Mucosa of descending colon (tissue), 3 donors: ENCODE measurements around the gene ZNF627. TPM values are rescaled to one million over a fixed set of nuclear protein-coding genes. Genes with fewer than 3 reads are reported as not detected.

Experiments
- ATAC-seq: fragments of 200-7000 bp; cut with Tn5 transposase; one replicate; pipeline ENCODE4 v1.9.1; 2020; ENCODE audit warnings: mild to moderate bottlenecking, moderate library complexity
- DNase-seq, 3 donors: peaks; one replicate each; pipeline ENCODE4 v3.0.0-alpha.2; 2020
- H3K36me3 ChIP-seq: fragments of 200-600 bp; one replicate; pipeline ENCODE4 v1.8.0; 2021; ENCODE audit warnings: low read depth, mild to moderate bottlenecking
- H3K4me1 ChIP-seq: fragments of 200-600 bp; one replicate; pipeline ENCODE4 v1.8.0; 2021; ENCODE audit warnings: low read depth, mild to moderate bottlenecking
- H3K4me3 ChIP-seq: fragments of 200-600 bp; one replicate; pipeline ENCODE4 v1.8.0; 2021; ENCODE audit warnings: mild to moderate bottlenecking
- H3K9me3 ChIP-seq: fragments of 200-600 bp; one replicate; pipeline ENCODE4 v1.8.0; 2021; ENCODE audit warnings: mild to moderate bottlenecking
- intact Hi-C, 2 donors: fragments of 100-400 bp; cut with DNase I in 1 of 2; cut with micrococcal nuclease in 1 of 2; formaldehyde crosslinking; loops; one replicate each; pipeline versions ENCODE4 v1.11.0 to v1.11.1; 2022; cut with DNase I, micrococcal nuclease
- total RNA-seq, 3 donors: library from RNA; stranded (reverse); fragmentation: NEBNext Ultra II Directional in 2 of 3; extraction: Animal tissue kit (Norgen Biotek cat#: 25700) in 2 of 3; gene quantifications; one replicate each; pipeline versions ENCODE4 v1.2.1 to v1.2.4, GENCODE V29; 2021 to 2023
- TF ChIP-seq, protein P1 (sequence below): fragments of 200-600 bp; IDR thresholded peaks from one replicate; pipeline ENCODE4 v1.8.0; 2022; ENCODE audit warnings: antibody characterized with exemption, mild to moderate bottlenecking
- donor health status: DM: no; HTN: no; CAD: no; lungs with moderate emphysema.
- donor health status: DM: no; HTN: no; CAD: no.
- donor health status: DM: no; HTN: yes; CAD: no.

ZNF627 gene
- total RNA-seq, 3 donors from 2014 or later: 8.7 to 10.9 (median 10.5) TPM

- Histone ChIP-seq H3K9me3 (no peaks in the 10 kb centered on the region), H3K36me3 (no peaks in the 10 kb centered on the region), H3K4me1 (peaks cover 2% of the 10 kb centered on the region), H3K4me3 (no peak overlapping the region)
- DNase-seq (peak; percentile 72 to 81 (median 75)), ATAC-seq (peak; percentile 76)
- intact Hi-C loops: loop anchor here in 1 of 2 donors (10.0 kb wide), 1 partner anchor 84 kb away; no protein-coding TSS in a partner anchor
- TF ChIP-seq, protein P1, sequence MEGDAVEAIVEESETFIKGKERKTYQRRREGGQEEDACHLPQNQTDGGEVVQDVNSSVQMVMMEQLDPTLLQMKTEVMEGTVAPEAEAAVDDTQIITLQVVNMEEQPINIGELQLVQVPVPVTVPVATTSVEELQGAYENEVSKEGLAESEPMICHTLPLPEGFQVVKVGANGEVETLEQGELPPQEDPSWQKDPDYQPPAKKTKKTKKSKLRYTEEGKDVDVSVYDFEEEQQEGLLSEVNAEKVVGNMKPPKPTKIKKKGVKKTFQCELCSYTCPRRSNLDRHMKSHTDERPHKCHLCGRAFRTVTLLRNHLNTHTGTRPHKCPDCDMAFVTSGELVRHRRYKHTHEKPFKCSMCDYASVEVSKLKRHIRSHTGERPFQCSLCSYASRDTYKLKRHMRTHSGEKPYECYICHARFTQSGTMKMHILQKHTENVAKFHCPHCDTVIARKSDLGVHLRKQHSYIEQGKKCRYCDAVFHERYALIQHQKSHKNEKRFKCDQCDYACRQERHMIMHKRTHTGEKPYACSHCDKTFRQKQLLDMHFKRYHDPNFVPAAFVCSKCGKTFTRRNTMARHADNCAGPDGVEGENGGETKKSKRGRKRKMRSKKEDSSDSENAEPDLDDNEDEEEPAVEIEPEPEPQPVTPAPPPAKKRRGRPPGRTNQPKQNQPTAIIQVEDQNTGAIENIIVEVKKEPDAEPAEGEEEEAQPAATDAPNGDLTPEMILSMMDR: no peak
These were observed 18.8 kb upstream of the ZNF627 start for GRCh38 chr19:11578258-11579142.

DNA sequence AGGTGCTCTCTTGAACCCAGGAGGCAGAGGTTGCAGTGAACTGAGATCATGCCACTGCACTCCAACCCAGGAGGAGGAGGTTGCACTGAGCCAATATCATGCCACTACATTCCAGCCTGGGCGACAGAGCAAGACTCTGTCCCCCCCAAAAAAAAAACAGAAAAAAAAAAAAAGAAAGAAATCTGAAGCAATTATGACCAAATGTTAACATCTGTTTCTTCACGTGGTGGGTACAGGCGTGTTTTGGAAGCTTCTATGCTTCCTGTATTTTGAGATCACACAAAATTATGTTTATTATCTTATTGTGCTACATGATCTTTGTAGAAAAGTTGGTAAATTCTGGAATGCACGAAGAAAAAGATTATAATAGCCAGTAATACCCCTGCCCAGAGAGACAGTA is 17.2 kb upstream of the ZNF627 start:
- no peak for ATAC-seq
- no peaks in the 10 kb centered on the region for H3K9me3 ChIP-seq
- TF ChIP-seq, protein P1: no peak
- H3K4me1 ChIP-seq: peaks cover 2% of the 10 kb centered on the region
- H3K4me3 ChIP-seq: no peak overlapping the region
- no peak for DNase-seq
- no peaks in the 10 kb centered on the region for H3K36me3 ChIP-seq
- intact Hi-C loops: no loop called here

DNA sequence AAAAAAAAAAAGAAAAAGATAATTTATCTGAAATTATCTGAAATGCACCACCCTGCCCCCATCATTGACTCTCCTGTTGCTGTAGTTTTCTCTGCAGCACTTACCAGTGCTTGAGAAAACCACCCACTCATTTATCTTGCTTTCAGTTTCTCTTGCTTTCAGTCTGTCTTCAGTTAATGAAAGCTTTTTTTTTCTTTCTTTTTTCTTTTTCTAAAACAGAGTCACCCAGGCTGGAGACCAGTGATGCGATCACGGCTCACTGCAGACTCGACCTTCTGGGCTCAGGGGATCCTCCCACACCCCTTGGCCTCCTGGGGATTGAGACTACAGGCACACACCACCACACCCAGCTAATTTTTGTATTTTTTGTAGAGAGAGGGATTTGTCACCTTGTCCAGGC is 15.5 kb upstream of the ZNF627 start:
- no peak overlapping the region for H3K4me3 ChIP-seq
- ATAC-seq (peak; percentile 50), DNase-seq (no peak)
- intact Hi-C loops: no loop called here
- H3K9me3 ChIP-seq: no peaks in the 10 kb centered on the region
- no peaks in the 10 kb centered on the region for H3K36me3 ChIP-seq
- TF ChIP-seq, protein P1: no peak
- peaks cover 2% of the 10 kb centered on the region for H3K4me1 ChIP-seq

GRCh38 chr19:11586331-11586730 is 11.0 kb upstream of the ZNF627 start:
- no peak for ATAC-seq

DNA sequence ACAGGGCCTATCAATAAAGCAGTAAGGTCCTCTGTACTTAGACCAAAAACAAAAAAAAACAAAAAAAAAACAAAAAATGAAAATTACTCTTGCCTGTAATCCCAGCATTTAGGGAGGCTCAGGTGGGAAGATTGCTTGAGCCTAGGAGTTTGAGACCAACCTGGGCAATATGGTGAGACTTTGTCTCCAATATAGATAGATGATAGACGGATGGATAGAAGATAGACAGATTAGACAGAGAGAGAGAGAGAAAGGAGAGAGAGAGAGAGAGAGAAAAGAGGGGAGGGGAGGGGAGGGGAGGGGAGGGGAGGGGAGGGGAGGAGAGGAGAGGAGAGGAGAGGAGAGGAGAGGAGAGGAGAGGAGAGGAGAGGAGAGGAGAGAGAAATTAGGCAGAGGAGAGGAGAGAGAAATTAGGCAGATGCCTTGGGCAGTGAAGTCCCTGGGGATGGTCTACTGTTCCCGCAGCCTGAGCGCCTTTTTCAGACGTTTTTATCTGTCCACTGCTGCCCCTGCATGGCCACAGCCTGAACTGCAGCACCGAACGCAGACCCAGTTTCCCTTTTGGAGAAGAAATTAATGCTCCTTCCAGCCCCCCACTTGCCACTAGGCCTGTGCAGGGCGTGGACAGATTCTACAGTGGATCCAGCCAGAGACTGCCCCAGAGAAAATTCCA is 9.8 kb upstream of the ZNF627 start:
- Histone ChIP-seq H3K4me3 (no peak overlapping the region), H3K9me3 (no peaks in the 10 kb centered on the region), H3K4me1 (no peaks in the 10 kb centered on the region), H3K36me3 (no peaks in the 10 kb centered on the region)
- intact Hi-C loops: no loop called here
- ATAC-seq (peak; percentile 96), DNase-seq (peak; percentile 69 to 88 (median 85))
- TF ChIP-seq, protein P1: peak; percentile 85

More at GRCh38 chr19:11586331-11586730, 11.0 kb upstream of the ZNF627 start:
- Histone ChIP-seq H3K9me3 (no peaks in the 10 kb centered on the region), H3K4me3 (no peak overlapping the region), H3K4me1 (no peaks in the 10 kb centered on the region), H3K36me3 (no peaks in the 10 kb centered on the region)
- intact Hi-C loops: no loop called here
- no peak for DNase-seq
- TF ChIP-seq, protein P1: no peak
